Measurements from ENCODE around the gene IPPK.

The IPPK gene

DNA sequence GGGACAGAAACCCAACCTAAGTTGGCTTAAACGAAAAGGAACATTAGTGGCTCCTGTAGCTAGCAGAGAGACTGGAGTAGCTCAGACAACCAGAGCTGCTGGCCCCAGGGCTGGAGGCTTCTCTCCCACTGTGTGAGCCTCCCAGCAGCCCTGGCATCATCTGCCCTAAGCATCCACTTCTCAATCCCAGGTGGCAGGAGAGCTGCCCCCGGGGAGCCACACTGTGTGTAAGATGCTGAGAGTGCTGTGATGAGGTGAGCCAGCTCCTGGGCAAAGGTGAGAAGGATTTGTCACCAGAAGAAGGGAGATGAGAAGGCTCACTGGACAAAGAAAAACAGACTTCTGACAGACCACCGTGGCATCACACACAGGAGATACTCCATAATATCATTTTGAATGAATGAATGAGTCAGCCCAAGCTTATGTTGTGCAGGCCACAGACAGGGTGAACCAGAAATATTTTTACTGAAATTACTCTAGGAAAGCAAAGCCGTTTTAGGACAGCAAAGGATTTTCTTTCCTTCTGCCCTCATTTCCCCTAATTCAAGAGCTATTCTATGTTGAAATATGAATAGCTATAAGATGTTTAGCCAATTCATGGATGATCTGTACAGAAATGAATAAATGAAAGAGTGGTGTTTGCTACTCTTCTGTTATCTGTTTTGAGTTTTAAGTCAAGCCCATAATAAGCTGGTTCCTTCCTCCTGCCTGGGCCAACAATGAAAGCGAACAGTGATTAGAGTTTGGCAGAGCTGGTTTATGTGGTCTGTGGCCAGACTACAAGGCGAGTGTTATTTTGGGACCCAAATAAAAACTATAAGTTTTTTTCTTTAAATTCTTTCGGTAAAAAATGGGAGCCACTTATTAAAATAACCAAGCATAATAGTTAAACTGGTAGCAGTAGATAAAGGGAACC lies 76.7 kb downstream of the IPPK start:
- ChIA-PET POLR2A (no interaction called here), CTCF (interaction anchor here (0.6 kb wide), 1 partner anchor 110 kb away, joined by 3 read pairs; no protein-coding TSS in a partner anchor)
- Histone ChIP-seq H3K4me1 (ENCODE audit: control insufficient read depth, insufficient read depth, low read length) (no peaks in the 10 kb centered on the region), H3K4me3 (ENCODE audit: low read depth, low read length) (no peak overlapping the region), H3K9me3 (ENCODE audit: control insufficient read depth, insufficient read depth, low read depth, low read length) (no peaks in the 10 kb centered on the region), H3K27ac (ENCODE audit: extremely low read depth, low read depth, low read length) (no peak overlapping the region), H3K36me3 (ENCODE audit: control insufficient read depth in 2 of 2, insufficient read depth in 1 of 2, low read length in 2 of 2) (no peaks in the 10 kb centered on the region)
- TF ChIP-seq ZNF202 (tag by site-specific recombination; IDR thresholded peaks at IDR 0.05; ENCODE audit: borderline replicate concordance), result no peak
- TF ChIP-seq ZNF560 (tag by site-specific recombination; IDR thresholded peaks at IDR 0.05; ENCODE audit: borderline replicate concordance), result no peak
- no peak for TF ChIP-seq OSR2 (tag by site-specific recombination; IDR thresholded peaks at IDR 0.05)
- TF ChIP-seq, protein P1, sequence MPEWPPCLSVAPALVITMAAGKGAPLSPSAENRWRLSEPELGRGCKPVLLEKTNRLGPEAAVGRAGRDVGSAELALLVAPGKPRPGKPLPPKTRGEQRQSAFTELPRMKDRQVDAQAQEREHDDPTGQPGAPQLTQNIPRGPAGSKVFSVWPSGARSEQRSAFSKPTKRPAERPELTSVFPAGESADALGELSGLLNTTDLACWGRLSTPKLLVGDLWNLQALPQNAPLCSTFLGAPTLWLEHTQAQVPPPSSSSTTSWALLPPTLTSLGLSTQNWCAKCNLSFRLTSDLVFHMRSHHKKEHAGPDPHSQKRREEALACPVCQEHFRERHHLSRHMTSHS (tag by site-specific recombination; IDR thresholded peaks at IDR 0.05), result no peak
- TF ChIP-seq ZNF423 (tag by site-specific recombination; IDR thresholded peaks at IDR 0.05), result no peak
- TF ChIP-seq REPIN1 (tag by site-specific recombination; IDR thresholded peaks at IDR 0.05; ENCODE audit: low read depth), result no peak
- no peak for TF ChIP-seq ZNF600 (tag by site-specific recombination; IDR thresholded peaks at IDR 0.05)
- TF ChIP-seq, protein P2, sequence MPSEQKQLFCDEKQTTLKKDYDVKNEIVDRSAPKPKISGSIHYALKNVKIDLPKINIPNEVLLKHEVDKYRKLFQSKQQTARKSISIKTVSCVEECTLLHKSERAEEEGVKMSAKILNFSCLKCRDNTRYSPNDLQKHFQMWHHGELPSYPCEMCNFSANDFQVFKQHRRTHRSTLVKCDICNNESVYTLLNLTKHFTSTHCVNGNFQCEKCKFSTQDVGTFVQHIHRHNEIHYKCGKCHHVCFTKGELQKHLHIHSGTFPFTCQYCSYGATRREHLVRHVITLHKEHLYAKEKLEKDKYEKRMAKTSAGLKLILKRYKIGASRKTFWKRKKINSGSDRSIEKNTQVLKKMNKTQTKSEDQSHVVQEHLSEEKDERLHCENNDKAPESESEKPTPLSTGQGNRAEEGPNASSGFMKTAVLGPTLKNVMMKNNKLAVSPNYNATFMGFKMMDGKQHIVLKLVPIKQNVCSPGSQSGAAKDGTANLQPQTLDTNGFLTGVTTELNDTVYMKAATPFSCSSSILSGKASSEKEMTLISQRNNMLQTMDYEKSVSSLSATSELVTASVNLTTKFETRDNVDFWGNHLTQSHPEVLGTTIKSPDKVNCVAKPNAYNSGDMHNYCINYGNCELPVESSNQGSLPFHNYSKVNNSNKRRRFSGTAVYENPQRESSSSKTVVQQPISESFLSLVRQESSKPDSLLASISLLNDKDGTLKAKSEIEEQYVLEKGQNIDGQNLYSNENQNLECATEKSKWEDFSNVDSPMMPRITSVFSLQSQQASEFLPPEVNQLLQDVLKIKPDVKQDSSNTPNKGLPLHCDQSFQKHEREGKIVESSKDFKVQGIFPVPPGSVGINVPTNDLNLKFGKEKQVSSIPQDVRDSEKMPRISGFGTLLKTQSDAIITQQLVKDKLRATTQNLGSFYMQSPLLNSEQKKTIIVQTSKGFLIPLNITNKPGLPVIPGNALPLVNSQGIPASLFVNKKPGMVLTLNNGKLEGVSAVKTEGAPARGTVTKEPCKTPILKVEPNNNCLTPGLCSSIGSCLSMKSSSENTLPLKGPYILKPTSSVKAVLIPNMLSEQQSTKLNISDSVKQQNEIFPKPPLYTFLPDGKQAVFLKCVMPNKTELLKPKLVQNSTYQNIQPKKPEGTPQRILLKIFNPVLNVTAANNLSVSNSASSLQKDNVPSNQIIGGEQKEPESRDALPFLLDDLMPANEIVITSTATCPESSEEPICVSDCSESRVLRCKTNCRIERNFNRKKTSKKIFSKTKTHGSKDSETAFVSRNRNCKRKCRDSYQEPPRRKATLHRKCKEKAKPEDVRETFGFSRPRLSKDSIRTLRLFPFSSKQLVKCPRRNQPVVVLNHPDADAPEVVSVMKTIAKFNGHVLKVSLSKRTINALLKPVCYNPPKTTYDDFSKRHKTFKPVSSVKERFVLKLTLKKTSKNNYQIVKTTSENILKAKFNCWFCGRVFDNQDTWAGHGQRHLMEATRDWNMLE (tag by site-specific recombination; conservative IDR thresholded peaks at IDR 0.05; ENCODE audit: low read depth), result no peak
- TF ChIP-seq ZNF184 (tag by site-specific recombination; IDR thresholded peaks at IDR 0.05), result no peak
- no peak for TF ChIP-seq ZNF677 (tag by site-specific recombination; IDR thresholded peaks at IDR 0.05)
- TF ChIP-seq, protein P3, sequence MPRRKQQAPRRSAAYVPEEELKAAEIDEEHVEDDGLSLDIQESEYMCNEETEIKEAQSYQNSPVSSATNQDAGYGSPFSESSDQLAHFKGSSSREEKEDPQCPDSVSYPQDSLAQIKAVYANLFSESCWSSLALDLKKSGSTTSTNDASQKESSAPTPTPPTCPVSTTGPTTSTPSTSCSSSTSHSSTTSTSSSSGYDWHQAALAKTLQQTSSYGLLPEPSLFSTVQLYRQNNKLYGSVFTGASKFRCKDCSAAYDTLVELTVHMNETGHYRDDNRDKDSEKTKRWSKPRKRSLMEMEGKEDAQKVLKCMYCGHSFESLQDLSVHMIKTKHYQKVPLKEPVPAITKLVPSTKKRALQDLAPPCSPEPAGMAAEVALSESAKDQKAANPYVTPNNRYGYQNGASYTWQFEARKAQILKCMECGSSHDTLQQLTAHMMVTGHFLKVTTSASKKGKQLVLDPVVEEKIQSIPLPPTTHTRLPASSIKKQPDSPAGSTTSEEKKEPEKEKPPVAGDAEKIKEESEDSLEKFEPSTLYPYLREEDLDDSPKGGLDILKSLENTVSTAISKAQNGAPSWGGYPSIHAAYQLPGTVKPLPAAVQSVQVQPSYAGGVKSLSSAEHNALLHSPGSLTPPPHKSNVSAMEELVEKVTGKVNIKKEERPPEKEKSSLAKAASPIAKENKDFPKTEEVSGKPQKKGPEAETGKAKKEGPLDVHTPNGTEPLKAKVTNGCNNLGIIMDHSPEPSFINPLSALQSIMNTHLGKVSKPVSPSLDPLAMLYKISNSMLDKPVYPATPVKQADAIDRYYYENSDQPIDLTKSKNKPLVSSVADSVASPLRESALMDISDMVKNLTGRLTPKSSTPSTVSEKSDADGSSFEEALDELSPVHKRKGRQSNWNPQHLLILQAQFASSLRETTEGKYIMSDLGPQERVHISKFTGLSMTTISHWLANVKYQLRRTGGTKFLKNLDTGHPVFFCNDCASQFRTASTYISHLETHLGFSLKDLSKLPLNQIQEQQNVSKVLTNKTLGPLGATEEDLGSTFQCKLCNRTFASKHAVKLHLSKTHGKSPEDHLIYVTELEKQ (tag by site-specific recombination; IDR thresholded peaks at IDR 0.05; ENCODE audit: borderline replicate concordance), result no peak
- no peak for TF ChIP-seq ZNF654 (tag by site-specific recombination; IDR thresholded peaks at IDR 0.05; ENCODE audit: low read depth)
- no peak for TF ChIP-seq ZNF274 (IDR thresholded peaks at IDR 0.05; ENCODE audit: low read length)
- no peak for TF ChIP-seq ZNF274 (tag by site-specific recombination; IDR thresholded peaks at IDR 0.05; ENCODE audit: borderline replicate concordance)
- no peak for TF ChIP-seq ZNF350 (tag by site-specific recombination; IDR thresholded peaks at IDR 0.05)
- TF ChIP-seq, protein P4, sequence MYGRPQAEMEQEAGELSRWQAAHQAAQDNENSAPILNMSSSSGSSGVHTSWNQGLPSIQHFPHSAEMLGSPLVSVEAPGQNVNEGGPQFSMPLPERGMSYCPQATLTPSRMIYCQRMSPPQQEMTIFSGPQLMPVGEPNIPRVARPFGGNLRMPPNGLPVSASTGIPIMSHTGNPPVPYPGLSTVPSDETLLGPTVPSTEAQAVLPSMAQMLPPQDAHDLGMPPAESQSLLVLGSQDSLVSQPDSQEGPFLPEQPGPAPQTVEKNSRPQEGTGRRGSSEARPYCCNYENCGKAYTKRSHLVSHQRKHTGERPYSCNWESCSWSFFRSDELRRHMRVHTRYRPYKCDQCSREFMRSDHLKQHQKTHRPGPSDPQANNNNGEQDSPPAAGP (tag by site-specific recombination; IDR thresholded peaks at IDR 0.05), result no peak
- no peak for TF ChIP-seq ZNF132 (tag by site-specific recombination; IDR thresholded peaks at IDR 0.05; ENCODE audit: borderline replicate concordance)
- TF ChIP-seq ZSCAN23 (tag by site-specific recombination; IDR thresholded peaks at IDR 0.05), result no peak
- no peak for TF ChIP-seq SCRT1 (tag by site-specific recombination; IDR thresholded peaks at IDR 0.05; ENCODE audit: borderline replicate concordance)
- no peak for TF ChIP-seq ZBTB20 (tag by site-specific recombination; IDR thresholded peaks at IDR 0.05)

Measured in HEK293 (cell line).